ENCODE measurements around the gene ZNF516. TPM values are rescaled to one million over a fixed set of nuclear protein-coding genes. Genes with fewer than 3 reads are reported as not detected.
A peak's percentile ranks its signal among the peaks of the same experiment; 100 is the strongest.

Gene ZNF516
- total and polyA plus RNA-seq, 2 of the 13 experiments (the other 11 are each of a cell fraction or from before 2014, with no cell fraction given) = 16.6 to 18.7 TPM

GRCh38 chr18:76491473-76491775 is 3.6 kb downstream of the ZNF516 start:
- peak overlapping the region; percentile 93 for H3K4me2 ChIP-seq (ENCODE audit: low read depth, low read length)
- BruUV-seq (replicated peaks) = no TSS peak
- DNase-seq (ENCODE audit: low spot score) = peak; percentile 41
- TF ChIP-seq ZNF83 (CRISPR knock-in tag; IDR thresholded peaks at IDR 0.05; ENCODE audit: borderline replicate concordance) = no peak
- no peak for TF ChIP-seq ZNF501 (CRISPR knock-in tag; IDR thresholded peaks at IDR 0.05)
- TF ChIP-seq LRRFIP1 (CRISPR knock-in tag; conservative IDR thresholded peaks at IDR 0.05) = no peak
- TF ChIP-seq SYNCRIP (IDR thresholded peaks at IDR 0.05; ENCODE audit: insufficient read depth, low read depth, low read length) = no peak
- TF ChIP-seq, protein P1, sequence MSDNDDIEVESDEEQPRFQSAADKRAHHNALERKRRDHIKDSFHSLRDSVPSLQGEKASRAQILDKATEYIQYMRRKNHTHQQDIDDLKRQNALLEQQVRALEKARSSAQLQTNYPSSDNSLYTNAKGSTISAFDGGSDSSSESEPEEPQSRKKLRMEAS (IDR thresholded peaks at IDR 0.05) = 0 out of 2 replicates have a peak, but pooled peaks have one; percentile 4
- TF ChIP-seq ZSCAN31 (CRISPR knock-in tag; IDR thresholded peaks at IDR 0.05; ENCODE audit: low read depth) = no peak
- peak; percentile 25; the same call in 1 of the 2 replicates for TF ChIP-seq TFAP4 (IDR thresholded peaks at IDR 0.05; ENCODE audit: borderline replicate concordance, low read depth)
- TF ChIP-seq, protein P2, sequence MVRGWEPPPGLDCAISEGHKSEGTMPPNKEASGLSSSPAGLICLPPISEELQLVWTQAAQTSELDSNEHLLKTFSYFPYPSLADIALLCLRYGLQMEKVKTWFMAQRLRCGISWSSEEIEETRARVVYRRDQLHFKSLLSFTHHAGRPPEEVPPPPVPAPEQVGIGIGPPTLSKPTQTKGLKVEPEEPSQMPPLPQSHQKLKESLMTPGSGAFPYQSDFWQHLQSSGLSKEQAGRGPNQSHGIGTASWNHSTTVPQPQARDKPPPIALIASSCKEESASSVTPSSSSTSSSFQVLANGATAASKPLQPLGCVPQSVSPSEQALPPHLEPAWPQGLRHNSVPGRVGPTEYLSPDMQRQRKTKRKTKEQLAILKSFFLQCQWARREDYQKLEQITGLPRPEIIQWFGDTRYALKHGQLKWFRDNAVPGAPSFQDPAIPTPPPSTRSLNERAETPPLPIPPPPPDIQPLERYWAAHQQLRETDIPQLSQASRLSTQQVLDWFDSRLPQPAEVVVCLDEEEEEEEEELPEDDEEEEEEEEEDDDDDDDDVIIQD (CRISPR knock-in tag; IDR thresholded peaks at IDR 0.05; ENCODE audit: low read depth) = no peak
- no peak for TF ChIP-seq ZBTB8A (CRISPR knock-in tag; IDR thresholded peaks at IDR 0.05; ENCODE audit: borderline replicate concordance, low read depth)
- TF ChIP-seq, protein P3, sequence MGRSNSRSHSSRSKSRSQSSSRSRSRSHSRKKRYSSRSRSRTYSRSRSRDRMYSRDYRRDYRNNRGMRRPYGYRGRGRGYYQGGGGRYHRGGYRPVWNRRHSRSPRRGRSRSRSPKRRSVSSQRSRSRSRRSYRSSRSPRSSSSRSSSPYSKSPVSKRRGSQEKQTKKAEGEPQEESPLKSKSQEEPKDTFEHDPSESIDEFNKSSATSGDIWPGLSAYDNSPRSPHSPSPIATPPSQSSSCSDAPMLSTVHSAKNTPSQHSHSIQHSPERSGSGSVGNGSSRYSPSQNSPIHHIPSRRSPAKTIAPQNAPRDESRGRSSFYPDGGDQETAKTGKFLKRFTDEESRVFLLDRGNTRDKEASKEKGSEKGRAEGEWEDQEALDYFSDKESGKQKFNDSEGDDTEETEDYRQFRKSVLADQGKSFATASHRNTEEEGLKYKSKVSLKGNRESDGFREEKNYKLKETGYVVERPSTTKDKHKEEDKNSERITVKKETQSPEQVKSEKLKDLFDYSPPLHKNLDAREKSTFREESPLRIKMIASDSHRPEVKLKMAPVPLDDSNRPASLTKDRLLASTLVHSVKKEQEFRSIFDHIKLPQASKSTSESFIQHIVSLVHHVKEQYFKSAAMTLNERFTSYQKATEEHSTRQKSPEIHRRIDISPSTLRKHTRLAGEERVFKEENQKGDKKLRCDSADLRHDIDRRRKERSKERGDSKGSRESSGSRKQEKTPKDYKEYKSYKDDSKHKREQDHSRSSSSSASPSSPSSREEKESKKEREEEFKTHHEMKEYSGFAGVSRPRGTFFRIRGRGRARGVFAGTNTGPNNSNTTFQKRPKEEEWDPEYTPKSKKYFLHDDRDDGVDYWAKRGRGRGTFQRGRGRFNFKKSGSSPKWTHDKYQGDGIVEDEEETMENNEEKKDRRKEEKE (IDR thresholded peaks at IDR 0.05) = no peak
- no peak for TF ChIP-seq NCOA2 (CRISPR knock-in tag; IDR thresholded peaks at IDR 0.05)
- TF ChIP-seq RAD21 (CRISPR knock-in tag; IDR thresholded peaks at IDR 0.05) = no peak
- no peak for TF ChIP-seq SP1 (IDR thresholded peaks at IDR 0.05)
- TF ChIP-seq SP1 (CRISPR knock-in tag; IDR thresholded peaks at IDR 0.05) = 0 out of 2 replicates have a peak, but pooled peaks have one; percentile 30
- peak; percentile 6; the same call in 1 of the 2 replicates for TF ChIP-seq SAP130 (CRISPR knock-in tag; IDR thresholded peaks at IDR 0.05; ENCODE audit: low read depth)
- no peak for TF ChIP-seq ATF7 (IDR thresholded peaks at IDR 0.05)
- TF ChIP-seq ATF7 (CRISPR knock-in tag; IDR thresholded peaks at IDR 0.05) = no peak
- TF ChIP-seq U2AF1 (optimal IDR thresholded peaks at IDR 0.05; ENCODE audit: low read depth, low read length) = no peak
- TF ChIP-seq ATM (IDR thresholded peaks at IDR 0.05; ENCODE audit: borderline replicate concordance) = no peak

More at GRCh38 chr18:76491473-76491775, 3.6 kb downstream of the ZNF516 start:
- peaks cover 40% of the 10 kb centered on the region for H3K4me1 ChIP-seq (ENCODE audit: insufficient read depth, low read length)
- H3K4me3 ChIP-seq (replicated peaks in 1 of 3; ENCODE audit: insufficient read depth in 1 of 3, low read depth in 2 of 3, low read length in 3 of 3) = peak overlapping the region; percentile 84 to 96 (median 84)
- peaks cover 71% of the 10 kb centered on the region for H3K79me2 ChIP-seq (ENCODE audit: insufficient read depth, low read length)
- H3K9me3 ChIP-seq (ENCODE audit: low read length) = no peaks in the 10 kb centered on the region
- WGBS (ENCODE audit: low lambda C conversion rate) = 0% methylated on average over 1 of the region's 31 CpGs
- CTCF ChIA-PET (ENCODE audit: low intra/inter-chr PET ratio, low total read pairs) = no interaction called here
- ATAC-seq = no peak
- H3K27ac ChIP-seq (ENCODE audit: extremely low read length, insufficient read depth, low read length) = peak overlapping the region; percentile 100
- intact Hi-C loops (cut with micrococcal nuclease; ENCODE audit: unreplicated experiment) (loop anchor here (5.0 to 10.0 kb wide), 2 partner anchors 81 to 87 kb away; no protein-coding TSS in a partner anchor), in situ Hi-C loops (cut with HindIII; ENCODE audit: extremely low pct_ligation_motif_present, low pct_unique_long_range_greater_than_20kb) (no loop called here)
- H3K27me3 ChIP-seq (ENCODE audit: control insufficient read depth in 1 of 2, insufficient read depth in 2 of 2, low read length in 2 of 2) = no peaks in the 10 kb centered on the region; a peak in 1 of 5 replicates
- H3K9ac ChIP-seq (ENCODE audit: insufficient read depth, low read depth, low read length) = peak overlapping the region; percentile 95; the same call in 1 of the 2 replicates
- POLR2A ChIA-PET = no interaction called here
- FAIRE-seq = no peak
- H4K20me1 ChIP-seq (ENCODE audit: insufficient read depth, low read length) = peaks cover 42% of the 10 kb centered on the region
- no peak overlapping the region for H2AFZ ChIP-seq (ENCODE audit: low read length)
- H3K36me3 ChIP-seq (replicated peaks in 1 of 2; ENCODE audit: control insufficient read depth in 1 of 2, insufficient read depth in 2 of 2, low read length in 2 of 2) = no peaks in the 10 kb centered on the region; a peak in 1 of 5 replicates
